CD4-positive, alpha-beta T cell treated with Interleukin-15 for 1 hour (primary cell): Measurements from ENCODE around the gene ALDH6A1.

Experiments
- DNase-seq: peaks from one replicate; pipeline ENCODE4 v3.0.0-alpha.2; 2020

Gene ALDH6A1

DNA sequence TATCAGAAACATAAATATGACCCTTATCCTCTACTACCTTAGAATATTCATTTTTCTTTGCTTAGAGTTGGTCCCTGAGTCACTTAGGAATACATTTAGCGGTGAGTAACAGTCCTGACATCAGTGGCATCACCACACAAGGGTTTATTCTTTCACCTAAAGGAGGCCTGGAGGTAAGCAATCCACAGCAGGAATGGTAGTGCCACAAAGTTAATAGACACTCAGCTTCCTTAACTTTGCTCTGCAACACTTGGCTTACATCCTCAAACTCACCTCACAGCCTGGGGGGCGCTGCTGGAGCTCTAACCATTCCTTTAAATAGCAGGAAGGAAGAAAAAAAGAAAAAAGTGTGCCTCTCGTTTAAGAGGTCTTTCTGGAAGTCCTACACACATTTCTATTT, 36.0 kb downstream of the ALDH6A1 start:
- DNase-seq, result no peak

- no peak for DNase-seq
Observed at GRCh38 chr14:74045522-74045921, 38.7 kb downstream of the ALDH6A1 start.

DNA sequence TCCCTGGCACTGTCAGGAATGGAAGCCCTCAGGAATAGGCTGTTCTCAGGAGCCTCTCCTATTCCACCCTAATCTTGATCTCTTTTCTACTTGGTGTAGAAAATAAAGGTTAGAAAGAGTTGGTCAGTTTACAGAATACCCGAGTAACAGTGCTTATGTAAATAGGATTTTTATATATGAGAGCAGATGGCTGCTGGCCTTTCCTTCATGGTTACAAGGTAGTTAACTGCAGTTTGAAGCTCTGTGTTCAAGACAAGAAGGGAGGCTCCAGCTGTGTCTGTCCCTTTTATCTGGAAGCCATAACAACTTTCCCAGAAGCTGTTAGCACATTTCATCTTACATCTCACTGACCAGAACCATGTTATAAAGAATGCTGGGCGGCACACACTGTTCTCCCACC, 42.0 kb downstream of the ALDH6A1 start:
- DNase-seq, result no peak

GRCh38 chr14:74038020-74038859, 46.0 kb downstream of the ALDH6A1 start:
- DNase-seq, result no peak

GRCh38 chr14:74035556-74035955, 48.7 kb downstream of the ALDH6A1 start:
- DNase-seq, result no peak

- DNase-seq, result no peak
Observed at GRCh38 chr14:74034572-74034971, 49.7 kb downstream of the ALDH6A1 start.

GRCh38 chr14:74029136-74029535, 55.1 kb downstream of the ALDH6A1 start:
- no peak for DNase-seq

DNA sequence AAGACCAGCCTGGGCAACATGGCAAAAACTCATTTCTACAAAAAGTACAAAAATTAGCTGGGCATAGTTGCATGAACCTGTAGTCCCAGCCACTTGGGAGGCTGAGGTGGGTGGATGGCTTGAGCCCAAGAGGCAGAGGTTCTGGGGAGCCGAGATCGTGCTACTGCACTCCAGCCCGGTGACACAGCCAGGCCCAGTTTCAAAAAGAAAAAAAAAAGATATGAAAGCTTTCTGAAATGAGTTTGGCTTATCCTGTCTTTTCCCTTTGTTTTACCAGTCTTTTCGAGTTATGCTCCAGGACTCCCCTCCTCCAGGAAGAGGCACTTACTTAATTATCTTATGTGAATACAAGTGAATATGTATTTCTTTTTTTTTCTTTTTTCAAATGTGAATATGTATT, 61.9 kb downstream of the ALDH6A1 start:
- no peak for DNase-seq

DNA sequence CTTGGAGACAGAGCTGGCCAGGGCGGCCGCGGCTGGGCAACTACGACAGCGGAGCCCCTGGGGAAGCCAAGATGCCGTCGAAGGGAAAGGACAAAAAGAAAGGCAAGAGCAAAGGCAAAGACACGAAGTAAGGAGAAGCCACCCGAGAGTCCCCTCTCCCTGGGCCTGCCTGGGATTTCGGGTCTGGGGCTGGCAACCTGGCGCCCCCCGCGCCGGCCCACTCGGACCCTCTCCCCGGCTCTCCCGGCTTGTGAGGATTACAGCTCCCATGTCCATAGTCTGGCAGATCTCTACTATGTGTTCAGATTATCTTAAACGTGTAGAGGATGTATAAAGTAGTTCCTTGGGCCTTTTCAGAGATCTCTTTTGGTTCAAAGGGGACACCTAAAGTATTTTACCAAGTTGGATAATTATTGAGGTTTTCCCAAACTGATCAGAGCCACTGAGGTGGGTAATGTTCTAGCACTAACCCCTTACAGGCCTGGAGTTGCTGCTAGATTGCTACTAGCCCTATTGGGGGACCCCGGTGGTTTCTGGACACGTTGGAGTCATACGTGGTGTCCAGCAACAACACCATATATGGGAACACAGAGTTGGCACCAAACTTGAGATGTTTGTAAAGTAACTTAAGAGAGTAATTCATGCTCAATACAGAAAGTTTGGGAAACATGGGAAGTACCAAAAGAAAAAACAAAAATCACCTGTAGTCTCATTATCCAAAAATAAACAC, 64.7 kb downstream of the ALDH6A1 start:
- no peak for DNase-seq

DNA sequence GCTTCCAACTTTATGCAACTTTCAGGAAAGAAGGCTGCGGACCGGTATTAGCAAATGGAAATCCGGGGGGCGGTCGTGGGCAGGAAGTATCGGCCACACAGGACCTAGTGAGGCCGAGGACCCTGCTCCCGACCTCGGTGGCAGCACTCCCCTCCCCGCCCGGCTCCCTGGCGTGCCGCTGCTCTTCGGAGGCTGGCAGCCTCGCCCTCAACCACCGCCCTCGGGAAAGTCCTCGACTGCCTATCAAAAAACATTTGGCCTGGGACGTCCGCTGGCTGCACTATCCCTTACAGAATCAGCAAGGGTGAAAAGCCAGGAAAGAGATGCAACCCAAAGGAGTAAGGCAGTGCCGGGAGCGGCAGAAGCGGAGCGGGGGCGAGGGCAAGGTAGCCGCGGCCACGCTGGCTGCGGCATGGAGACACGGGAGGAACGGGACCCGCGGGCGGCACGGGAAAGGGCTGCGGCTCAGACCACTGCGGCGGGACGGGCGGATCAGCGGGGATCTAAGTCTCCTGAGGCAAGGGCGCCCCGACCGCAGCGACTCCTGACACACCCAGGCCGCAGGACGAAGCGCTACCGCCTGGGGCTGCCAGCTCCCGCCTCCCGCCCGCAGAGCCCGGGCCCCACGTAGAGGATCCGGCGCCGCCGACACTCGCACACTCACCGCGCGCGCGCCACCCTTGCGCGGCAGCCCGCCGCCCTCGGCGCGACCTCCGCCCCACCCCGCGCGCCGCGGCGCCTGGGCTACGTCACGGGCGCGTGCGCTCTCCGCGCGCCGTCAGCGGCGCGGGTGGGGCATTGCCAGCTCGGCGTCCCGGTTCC, 65.5 kb downstream of the ALDH6A1 start, which contains the start of the genes BBOF1 and ENTPD5:
TSS of gene BBOF1 (plus strand) at position 764 of the 822 bp plus-strand sequence. CDS start 130 bp downstream, outside the sequence.
TSS of gene ENTPD5 (minus strand) at position 703 of the 822 bp plus-strand sequence. CDS start 31,186 bp downstream, outside the sequence.
- peak; percentile 88 for DNase-seq

- no peak for DNase-seq
Observed at GRCh38 chr14:74018174-74018585, 66.1 kb downstream of the ALDH6A1 start.

GRCh38 chr14:74015963-74016362, 68.3 kb downstream of the ALDH6A1 start:
- DNase-seq, result no peak

DNA sequence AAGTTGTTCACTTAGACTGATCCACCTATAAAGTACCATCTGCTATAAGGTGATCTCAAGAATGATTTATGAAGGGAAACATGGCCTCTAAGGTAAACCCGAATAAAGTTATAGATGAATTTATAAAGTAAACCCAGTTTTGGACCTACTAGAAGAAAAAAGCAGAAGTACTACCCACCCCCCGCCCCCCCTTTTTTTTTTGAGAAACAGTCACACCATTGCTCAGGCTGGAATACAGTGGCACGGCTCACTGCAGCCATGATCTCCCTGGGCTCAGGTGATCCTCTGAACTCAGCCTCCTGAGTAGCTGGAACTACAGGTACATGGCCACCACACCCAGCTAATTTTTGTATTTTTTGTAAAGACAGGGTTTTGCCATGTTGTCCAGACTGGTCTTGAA, 69.1 kb downstream of the ALDH6A1 start:
- DNase-seq, result no peak

- no peak for DNase-seq
Observed at GRCh38 chr14:74014299-74014698, 70.0 kb downstream of the ALDH6A1 start.

DNA sequence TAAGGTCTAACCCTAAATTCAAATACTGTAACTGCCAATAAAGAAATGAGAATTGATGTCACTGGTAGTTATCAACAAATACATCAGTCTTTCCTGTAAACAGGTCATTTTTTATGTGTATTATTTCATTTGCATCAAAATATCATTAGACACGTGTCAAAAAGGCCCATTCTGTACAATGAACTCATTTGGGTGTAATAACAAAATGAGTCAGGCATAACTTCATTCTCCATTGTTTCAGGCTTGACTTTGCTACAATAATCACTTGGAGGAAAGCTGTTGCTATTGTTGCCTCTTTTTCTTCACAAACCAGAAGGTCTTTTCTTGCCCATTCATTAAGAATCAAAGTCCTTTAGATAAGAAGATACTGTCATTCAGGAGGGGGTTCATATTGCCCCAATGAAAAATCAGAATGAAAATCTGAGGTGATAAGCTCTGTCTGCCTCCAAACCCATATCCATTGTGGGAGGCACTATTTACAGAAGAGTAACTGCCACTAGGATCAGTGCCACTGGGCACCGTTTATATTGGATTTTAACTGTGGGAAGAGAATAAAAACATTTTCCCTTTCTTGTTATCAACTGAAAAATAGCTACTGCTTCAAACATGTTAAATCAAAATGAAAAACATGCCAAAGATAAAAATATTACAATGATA, 75.3 kb downstream of the ALDH6A1 start:
- DNase-seq, result no peak
